ENCODE data around the gene CD4. TPM values are rescaled to one million over a fixed set of nuclear protein-coding genes. Genes with fewer than 3 reads are reported as not detected.

Gene CD4
- total and polyA plus RNA-seq, 2 donors (not counting 3 experiments of a cell fraction or from before 2014, with no cell fraction given) = not detected

- Histone ChIP-seq H3K9ac (replicated peaks; ENCODE audit: extremely low read depth, insufficient read depth, low read length) (peak overlapping the region; percentile 37), H2AFZ (ENCODE audit: low read depth, low read length) (no peak overlapping the region), H3K36me3 (ENCODE audit: control insufficient read depth in 2 of 2, extremely low read depth in 1 of 2, insufficient read depth in 2 of 2, low read length in 2 of 2) (peaks cover 9 to 26% of the 10 kb centered on the region in 2 experiments), H3K9me1 (replicated peaks; ENCODE audit: control insufficient read depth, extremely low read depth, insufficient read depth, low read length) (no peaks in the 10 kb centered on the region), H3K9me3 (replicated peaks; ENCODE audit: control insufficient read depth, insufficient read depth, low read length) (no peaks in the 10 kb centered on the region), H3K79me2 (ENCODE audit: control insufficient read depth, insufficient read depth, low read length) (peaks cover 41% of the 10 kb centered on the region), H4K20me1 (replicated peaks; ENCODE audit: control insufficient read depth, extremely low read depth, insufficient read depth, low read length) (no peaks in the 10 kb centered on the region), H3K4me1 (ENCODE audit: control insufficient read depth, extremely low read depth, insufficient read depth, low read length) (peaks cover 24% of the 10 kb centered on the region), H3K27me3 (ENCODE audit: control insufficient read depth in 2 of 2, insufficient read depth in 2 of 2, low read length in 2 of 2) (no peaks in the 10 kb centered on the region), H3K4me3 (replicated peaks in 1 of 3; ENCODE audit: insufficient read depth in 1 of 3, low read depth in 1 of 3, low read length in 3 of 3) (peak overlapping the region; percentile 34 to 70 (median 38)), H3K27ac (ENCODE audit: insufficient read depth, low read depth, low read length) (no peak overlapping the region), H3K4me2 (ENCODE audit: insufficient read depth, low read length) (peak overlapping the region; percentile 74)
- no TSS peak for BruUV-seq (replicated peaks)
- intact Hi-C loops (cut with micrococcal nuclease) (loop anchor here (2.0 kb wide), 1 partner anchor 15 kb away; no protein-coding TSS in a partner anchor), dilution Hi-C loops (cut with MboI; ENCODE audit: extremely low pct_ligation_motif_present, low sequenced_read_pairs) (no loop called here)
- CTCF ChIA-PET = interaction anchor here (3.7 to 4.6 kb wide), 2 partner anchors 22 to 97 kb away, joined by 26 to 28 read pairs; partner anchors contain the start of genes MLF2 and SPSB2
- no peak for FAIRE-seq
- TF ChIP-seq POLR2A (IDR thresholded peaks at IDR 0.05; ENCODE audit: low read depth, low read length) (no peak), FOS (IDR thresholded peaks at IDR 0.05; ENCODE audit: borderline replicate concordance, insufficient read depth, low read length) (no peak), JUN (IDR thresholded peaks at IDR 0.05; ENCODE audit: borderline replicate concordance, insufficient read depth, insufficient read length, low read depth) (no peak), POLR2AphosphoS5 (IDR thresholded peaks at IDR 0.05; ENCODE audit: insufficient read depth, low read depth, low read length) (no peak), MYC (IDR thresholded peaks at IDR 0.05; ENCODE audit: low read depth, low read length) (no peak), MAX (IDR thresholded peaks at IDR 0.05; ENCODE audit: insufficient read depth, insufficient read length) (no peak), EZH2 (IDR thresholded peaks at IDR 0.05; ENCODE audit: borderline replicate concordance, low read depth, low read length, severe bottlenecking) (no peak), GATA2 (IDR thresholded peaks at IDR 0.05; ENCODE audit: insufficient read depth, insufficient read length, low read depth, low read length) (no peak)
- TF ChIP-seq, protein P1, sequence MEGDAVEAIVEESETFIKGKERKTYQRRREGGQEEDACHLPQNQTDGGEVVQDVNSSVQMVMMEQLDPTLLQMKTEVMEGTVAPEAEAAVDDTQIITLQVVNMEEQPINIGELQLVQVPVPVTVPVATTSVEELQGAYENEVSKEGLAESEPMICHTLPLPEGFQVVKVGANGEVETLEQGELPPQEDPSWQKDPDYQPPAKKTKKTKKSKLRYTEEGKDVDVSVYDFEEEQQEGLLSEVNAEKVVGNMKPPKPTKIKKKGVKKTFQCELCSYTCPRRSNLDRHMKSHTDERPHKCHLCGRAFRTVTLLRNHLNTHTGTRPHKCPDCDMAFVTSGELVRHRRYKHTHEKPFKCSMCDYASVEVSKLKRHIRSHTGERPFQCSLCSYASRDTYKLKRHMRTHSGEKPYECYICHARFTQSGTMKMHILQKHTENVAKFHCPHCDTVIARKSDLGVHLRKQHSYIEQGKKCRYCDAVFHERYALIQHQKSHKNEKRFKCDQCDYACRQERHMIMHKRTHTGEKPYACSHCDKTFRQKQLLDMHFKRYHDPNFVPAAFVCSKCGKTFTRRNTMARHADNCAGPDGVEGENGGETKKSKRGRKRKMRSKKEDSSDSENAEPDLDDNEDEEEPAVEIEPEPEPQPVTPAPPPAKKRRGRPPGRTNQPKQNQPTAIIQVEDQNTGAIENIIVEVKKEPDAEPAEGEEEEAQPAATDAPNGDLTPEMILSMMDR (IDR thresholded peaks at IDR 0.05; ENCODE audit: extremely low read depth in 1 of 2, insufficient read depth in 1 of 2, low read depth in 1 of 2, low read length in 2 of 2) = no peak
- DNase-seq (ENCODE audit: low read depth, low spot score) = no peak
- POLR2A ChIA-PET = interaction anchor here (0.7 kb wide), 1 partner anchor 161 kb away, joined by 3 read pairs; no protein-coding TSS in a partner anchor
Measured at GRCh38 chr12:6849976-6850560, 60.7 kb downstream of the CD4 start.
